ENCODE measurements around the gene CTBP1. TPM values are rescaled to one million over a fixed set of nuclear protein-coding genes. Genes with fewer than 3 reads are reported as not detected.

CTBP1 gene
- total and polyA plus RNA-seq, 2 donors from 2014 or later = 96.1 to 170 TPM

DNA sequence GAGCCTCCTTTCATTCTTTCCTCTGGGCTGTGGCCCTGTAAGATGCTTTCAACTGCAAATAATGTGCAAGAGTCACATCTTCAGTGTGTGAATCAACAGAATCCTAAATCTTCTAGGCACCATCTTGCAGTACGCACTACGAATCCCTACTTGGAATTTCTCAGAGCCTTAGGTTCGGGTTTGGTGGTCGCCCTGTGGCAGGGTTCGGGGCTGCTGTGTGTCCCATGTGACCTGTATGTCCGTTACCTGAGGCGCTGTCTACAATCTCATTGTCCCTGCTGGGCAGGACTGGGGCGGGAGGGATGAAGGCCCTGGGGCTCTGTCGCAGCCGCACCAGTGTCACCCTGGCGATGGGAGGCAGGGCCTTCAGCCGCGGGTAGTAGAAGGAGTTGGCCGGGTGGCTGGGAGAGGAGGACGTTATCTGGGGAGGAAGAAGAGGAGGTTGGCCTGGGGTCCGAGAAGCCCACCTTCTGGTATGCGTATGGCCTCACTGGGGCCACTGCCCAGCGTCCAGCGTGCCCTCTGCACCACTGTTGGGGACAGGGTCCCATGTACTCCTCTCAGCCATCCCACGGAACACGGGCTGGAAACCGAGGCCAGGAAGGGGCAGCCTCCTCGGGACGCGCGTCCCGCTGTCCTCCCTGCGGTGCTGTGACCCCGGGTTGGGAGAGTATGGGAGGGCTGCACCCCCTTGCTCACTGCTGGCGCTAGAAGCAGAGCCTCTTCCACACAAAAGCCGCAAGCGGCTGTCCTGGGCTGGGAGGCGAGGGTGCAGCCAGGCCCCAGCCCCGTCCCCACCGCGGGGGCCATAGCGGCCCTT lies 78.6 kb downstream of the CTBP1 start:
- Histone ChIP-seq H3K4me3 (ENCODE audit: low read length in 3 of 3) (no peak overlapping the region), H3K27ac (ENCODE audit: low read depth in 2 of 2, low read length in 2 of 2) (no peak overlapping the region), H3K36me3 (ENCODE audit: control insufficient read depth in 2 of 3, insufficient read depth in 3 of 3, low read length in 3 of 3) (no peaks in the 10 kb centered on the region), H3K4me1 (ENCODE audit: control insufficient read depth in 2 of 3, insufficient read depth in 2 of 3, low read depth in 1 of 3, low read length in 3 of 3) (peaks cover 0 to 19% (median 0%) of the 10 kb centered on the region in 3 donors), H3K9me3 (ENCODE audit: control insufficient read depth in 2 of 3, insufficient read depth in 1 of 3, low read length in 3 of 3) (no peaks in the 10 kb centered on the region), H3K27me3 (ENCODE audit: control insufficient read depth, insufficient read depth, low read length) (peaks cover 9% of the 10 kb centered on the region), H3K9ac (ENCODE audit: low read length in 3 of 3) (no peak overlapping the region)
- FAIRE-seq (no peak), DNase-seq (peak in 2 of 5 donors; percentile 6 to 68)
- TF ChIP-seq, protein P1, sequence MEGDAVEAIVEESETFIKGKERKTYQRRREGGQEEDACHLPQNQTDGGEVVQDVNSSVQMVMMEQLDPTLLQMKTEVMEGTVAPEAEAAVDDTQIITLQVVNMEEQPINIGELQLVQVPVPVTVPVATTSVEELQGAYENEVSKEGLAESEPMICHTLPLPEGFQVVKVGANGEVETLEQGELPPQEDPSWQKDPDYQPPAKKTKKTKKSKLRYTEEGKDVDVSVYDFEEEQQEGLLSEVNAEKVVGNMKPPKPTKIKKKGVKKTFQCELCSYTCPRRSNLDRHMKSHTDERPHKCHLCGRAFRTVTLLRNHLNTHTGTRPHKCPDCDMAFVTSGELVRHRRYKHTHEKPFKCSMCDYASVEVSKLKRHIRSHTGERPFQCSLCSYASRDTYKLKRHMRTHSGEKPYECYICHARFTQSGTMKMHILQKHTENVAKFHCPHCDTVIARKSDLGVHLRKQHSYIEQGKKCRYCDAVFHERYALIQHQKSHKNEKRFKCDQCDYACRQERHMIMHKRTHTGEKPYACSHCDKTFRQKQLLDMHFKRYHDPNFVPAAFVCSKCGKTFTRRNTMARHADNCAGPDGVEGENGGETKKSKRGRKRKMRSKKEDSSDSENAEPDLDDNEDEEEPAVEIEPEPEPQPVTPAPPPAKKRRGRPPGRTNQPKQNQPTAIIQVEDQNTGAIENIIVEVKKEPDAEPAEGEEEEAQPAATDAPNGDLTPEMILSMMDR (IDR thresholded peaks at IDR 0.05; ENCODE audit: borderline replicate concordance, extremely low read depth, insufficient read depth) = no peak
- intact Hi-C loops (cut with DNase I) = no loop called here

DNA sequence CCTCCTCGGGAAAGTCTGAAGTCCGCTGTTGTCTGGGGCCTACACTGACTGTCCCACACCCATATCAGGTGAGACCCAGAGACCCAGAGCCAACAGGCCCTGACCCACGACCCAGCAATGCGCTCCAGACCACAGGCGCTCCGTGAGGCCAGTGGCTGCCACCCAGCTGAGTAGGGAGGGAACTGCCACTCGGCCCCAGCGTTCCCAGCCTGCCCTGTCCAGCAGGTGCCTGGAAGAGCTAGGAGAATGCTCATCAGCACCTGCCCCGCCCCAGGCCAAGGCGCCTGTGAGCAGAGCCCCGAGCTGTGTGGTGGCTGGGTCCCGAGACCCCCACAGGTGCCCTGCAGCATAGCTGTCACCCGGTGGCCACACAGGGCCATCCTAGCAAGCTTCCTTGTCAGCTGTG lies 79.2 kb downstream of the CTBP1 start:
- Histone ChIP-seq H3K4me1 (ENCODE audit: control insufficient read depth in 2 of 3, insufficient read depth in 2 of 3, low read depth in 1 of 3, low read length in 3 of 3) (peaks cover 0 to 19% (median 0%) of the 10 kb centered on the region in 3 donors), H3K9me3 (ENCODE audit: control insufficient read depth in 2 of 3, insufficient read depth in 1 of 3, low read length in 3 of 3) (no peaks in the 10 kb centered on the region), H3K4me3 (ENCODE audit: low read length in 3 of 3) (no peak overlapping the region), H3K27ac (ENCODE audit: low read depth in 2 of 2, low read length in 2 of 2) (no peak overlapping the region), H3K27me3 (ENCODE audit: control insufficient read depth, insufficient read depth, low read length) (peaks cover 9% of the 10 kb centered on the region), H3K36me3 (ENCODE audit: control insufficient read depth in 2 of 3, insufficient read depth in 3 of 3, low read length in 3 of 3) (no peaks in the 10 kb centered on the region), H3K9ac (ENCODE audit: low read length in 3 of 3) (no peak overlapping the region)
- DNase-seq (peak in 1 of 5 donors; percentile 67), FAIRE-seq (no peak)
- TF ChIP-seq, protein P1 (IDR thresholded peaks at IDR 0.05; ENCODE audit: borderline replicate concordance, extremely low read depth, insufficient read depth) = no peak
- intact Hi-C loops (cut with DNase I) = no loop called here

DNA sequence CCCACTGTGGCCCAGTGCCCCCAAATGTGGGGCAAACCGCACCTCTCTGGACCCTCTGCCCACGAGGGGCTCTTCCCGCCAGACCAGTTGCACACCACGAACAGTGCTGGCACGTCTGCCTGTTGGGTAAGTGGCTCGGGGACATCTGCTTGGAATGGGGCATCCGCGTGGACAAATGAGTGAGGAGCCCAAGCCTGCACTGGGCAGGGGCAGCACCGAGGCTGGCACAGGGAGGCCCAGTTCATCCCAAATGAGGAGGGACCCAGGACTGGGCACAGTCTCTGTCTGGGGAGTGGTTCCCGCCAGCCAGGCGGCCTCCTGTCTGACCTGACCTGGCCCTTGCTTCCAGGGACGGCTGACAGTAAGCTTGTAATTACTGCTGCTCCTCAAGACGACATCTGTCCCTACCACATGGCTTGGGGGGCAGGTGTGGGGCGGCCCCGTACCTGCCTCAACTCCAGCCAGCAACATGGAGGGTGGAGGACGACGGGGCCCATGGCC lies 79.7 kb downstream of the CTBP1 start:
- Histone ChIP-seq H3K36me3 (ENCODE audit: control insufficient read depth in 2 of 3, insufficient read depth in 3 of 3, low read length in 3 of 3) (no peaks in the 10 kb centered on the region), H3K27me3 (ENCODE audit: control insufficient read depth, insufficient read depth, low read length) (peaks cover 9% of the 10 kb centered on the region), H3K9me3 (ENCODE audit: control insufficient read depth in 2 of 3, insufficient read depth in 1 of 3, low read length in 3 of 3) (no peaks in the 10 kb centered on the region), H3K4me1 (ENCODE audit: control insufficient read depth in 2 of 3, insufficient read depth in 2 of 3, low read depth in 1 of 3, low read length in 3 of 3) (peaks cover 0 to 19% (median 0%) of the 10 kb centered on the region in 3 donors), H3K27ac (ENCODE audit: low read depth in 2 of 2, low read length in 2 of 2) (no peak overlapping the region), H3K4me3 (ENCODE audit: low read length in 3 of 3) (no peak overlapping the region), H3K9ac (ENCODE audit: low read length in 3 of 3) (no peak overlapping the region)
- TF ChIP-seq, protein P1 (IDR thresholded peaks at IDR 0.05; ENCODE audit: borderline replicate concordance, extremely low read depth, insufficient read depth) = no peak
- DNase-seq (no peak), FAIRE-seq (no peak)
- intact Hi-C loops (cut with DNase I) = no loop called here
